Measurements from ENCODE around the gene SSC4D.

The SSC4D gene

DNA sequence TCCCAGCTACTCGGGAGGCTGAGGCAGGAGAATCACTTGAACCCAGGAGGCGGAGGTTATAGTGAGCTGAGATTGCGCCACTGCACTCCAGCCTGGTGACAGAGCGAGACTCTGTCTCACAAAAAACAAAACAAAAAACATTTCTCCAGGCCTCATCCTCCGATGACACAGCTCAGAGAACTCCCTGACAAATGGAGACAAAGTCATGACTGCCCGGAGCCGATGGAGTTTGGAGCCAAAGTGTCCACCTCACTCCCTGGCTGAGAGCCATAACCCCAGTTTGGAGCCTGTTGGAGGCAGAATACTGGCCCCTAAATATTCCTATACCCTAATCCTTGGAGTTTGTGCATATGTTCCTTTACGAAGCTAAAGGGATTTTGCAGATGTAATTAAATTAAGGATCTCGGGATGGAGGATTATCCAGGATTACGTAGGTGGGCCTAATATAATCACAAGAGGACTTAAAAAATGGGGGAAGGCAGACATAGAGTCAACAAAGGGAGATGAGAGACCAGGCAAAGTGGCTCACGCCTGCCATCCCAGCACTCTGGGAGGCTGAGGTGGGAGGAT, 22.7 kb downstream of the SSC4D start:
- no peak overlapping the region for H3K4me3 ChIP-seq (ENCODE audit: control insufficient read depth, low read depth, low read length)
- no peak for DNase-seq (ENCODE audit: low read depth)
- TF ChIP-seq, protein P1, sequence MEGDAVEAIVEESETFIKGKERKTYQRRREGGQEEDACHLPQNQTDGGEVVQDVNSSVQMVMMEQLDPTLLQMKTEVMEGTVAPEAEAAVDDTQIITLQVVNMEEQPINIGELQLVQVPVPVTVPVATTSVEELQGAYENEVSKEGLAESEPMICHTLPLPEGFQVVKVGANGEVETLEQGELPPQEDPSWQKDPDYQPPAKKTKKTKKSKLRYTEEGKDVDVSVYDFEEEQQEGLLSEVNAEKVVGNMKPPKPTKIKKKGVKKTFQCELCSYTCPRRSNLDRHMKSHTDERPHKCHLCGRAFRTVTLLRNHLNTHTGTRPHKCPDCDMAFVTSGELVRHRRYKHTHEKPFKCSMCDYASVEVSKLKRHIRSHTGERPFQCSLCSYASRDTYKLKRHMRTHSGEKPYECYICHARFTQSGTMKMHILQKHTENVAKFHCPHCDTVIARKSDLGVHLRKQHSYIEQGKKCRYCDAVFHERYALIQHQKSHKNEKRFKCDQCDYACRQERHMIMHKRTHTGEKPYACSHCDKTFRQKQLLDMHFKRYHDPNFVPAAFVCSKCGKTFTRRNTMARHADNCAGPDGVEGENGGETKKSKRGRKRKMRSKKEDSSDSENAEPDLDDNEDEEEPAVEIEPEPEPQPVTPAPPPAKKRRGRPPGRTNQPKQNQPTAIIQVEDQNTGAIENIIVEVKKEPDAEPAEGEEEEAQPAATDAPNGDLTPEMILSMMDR (IDR thresholded peaks at IDR 0.05; ENCODE audit: control insufficient read depth, insufficient read depth, low read depth, low read length, missing control alignments), result no peak

GRCh38 chr7:76383089-76383944, 26.2 kb downstream of the SSC4D start:
- no peak for DNase-seq (ENCODE audit: low read depth)
- TF ChIP-seq, protein P1 (IDR thresholded peaks at IDR 0.05; ENCODE audit: control insufficient read depth, insufficient read depth, low read depth, low read length, missing control alignments), result no peak
- H3K4me3 ChIP-seq (ENCODE audit: control insufficient read depth, low read depth, low read length), result no peak overlapping the region

- TF ChIP-seq, protein P1 (IDR thresholded peaks at IDR 0.05; ENCODE audit: control insufficient read depth, insufficient read depth, low read depth, low read length, missing control alignments), result no peak
- DNase-seq (ENCODE audit: low read depth), result no peak
- H3K4me3 ChIP-seq (ENCODE audit: control insufficient read depth, low read depth, low read length), result no peak overlapping the region
Observed at GRCh38 chr7:76381814-76382213, 27.7 kb downstream of the SSC4D start.

DNA sequence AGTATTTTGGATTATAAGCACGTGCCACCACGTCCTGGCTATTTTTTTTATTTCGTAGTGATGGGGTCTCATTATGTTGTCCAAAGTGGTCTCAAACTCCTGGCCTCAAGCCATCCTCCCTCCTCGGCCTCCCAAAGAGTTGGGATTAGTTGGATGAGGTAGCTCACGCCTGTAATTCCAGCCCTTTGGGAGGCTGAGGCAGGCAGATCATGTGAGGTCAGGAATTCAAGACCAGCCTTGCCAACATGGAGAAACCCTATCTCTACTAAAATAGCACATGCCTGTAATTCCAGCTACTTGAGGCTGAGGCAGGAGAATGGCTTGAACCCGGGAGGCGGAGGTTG, 28.9 kb downstream of the SSC4D start:
- TF ChIP-seq, protein P1 (IDR thresholded peaks at IDR 0.05; ENCODE audit: control insufficient read depth, insufficient read depth, low read depth, low read length, missing control alignments), result no peak
- H3K4me3 ChIP-seq (ENCODE audit: control insufficient read depth, low read depth, low read length), result no peak overlapping the region
- DNase-seq (ENCODE audit: low read depth), result no peak

DNA sequence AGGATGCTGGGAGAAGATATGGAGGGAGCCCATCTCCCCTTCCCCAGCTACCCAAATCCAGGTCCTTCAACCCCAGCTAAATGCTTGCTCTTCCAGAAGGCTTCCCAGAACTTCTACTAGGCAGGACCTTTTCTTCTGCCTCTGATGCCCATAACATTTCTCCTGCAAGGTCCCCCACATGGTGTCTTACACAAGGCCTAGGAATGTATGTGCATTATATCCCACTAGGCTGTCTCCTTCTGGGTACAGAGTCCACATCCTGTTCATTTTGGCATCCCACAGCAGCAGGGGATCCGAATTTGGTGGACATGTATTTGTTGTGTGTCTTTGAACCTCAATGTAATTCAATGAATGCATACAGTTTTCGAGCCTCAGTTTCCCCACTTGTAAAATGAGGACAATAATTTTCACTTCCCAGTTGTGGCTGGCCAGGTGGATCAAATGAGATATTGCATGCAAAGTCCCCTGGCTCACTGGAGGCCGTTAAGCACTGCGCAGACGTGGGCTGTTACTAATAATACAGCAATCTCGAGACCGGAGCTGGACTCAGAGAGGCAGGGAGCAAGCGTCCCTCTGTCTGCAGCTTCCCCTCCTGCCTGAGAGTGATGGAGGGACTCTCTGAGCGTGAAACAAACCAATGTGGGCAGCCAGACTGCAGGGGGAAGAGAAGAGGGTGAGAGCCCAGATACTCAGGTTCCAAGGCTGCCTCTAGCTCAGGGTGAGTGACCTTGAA, 32.1 kb downstream of the SSC4D start:
- no peak for DNase-seq (ENCODE audit: low read depth)
- H3K4me3 ChIP-seq (ENCODE audit: control insufficient read depth, low read depth, low read length), result no peak overlapping the region
- TF ChIP-seq, protein P1 (IDR thresholded peaks at IDR 0.05; ENCODE audit: control insufficient read depth, insufficient read depth, low read depth, low read length, missing control alignments), result no peak

DNA sequence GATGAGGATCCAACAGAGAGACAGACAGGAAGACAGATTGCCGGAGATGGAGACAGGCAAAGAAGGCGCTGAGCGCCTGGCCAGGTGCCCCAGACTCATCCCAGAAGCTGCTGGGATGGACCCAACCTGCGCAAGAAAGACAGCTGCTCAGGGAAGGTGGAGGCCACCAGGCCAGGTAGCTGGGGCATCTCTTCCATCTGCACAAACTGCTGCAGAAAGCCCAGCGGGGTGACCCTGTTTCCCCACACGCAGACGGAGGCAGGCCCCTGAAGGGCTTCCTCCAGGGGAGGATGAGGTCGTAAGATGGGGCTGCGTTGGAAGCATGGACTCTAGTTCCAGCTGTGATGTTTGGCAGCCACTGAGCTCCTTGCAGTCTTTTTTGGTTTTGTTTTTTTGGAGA, 34.2 kb downstream of the SSC4D start:
- TF ChIP-seq, protein P1 (IDR thresholded peaks at IDR 0.05; ENCODE audit: control insufficient read depth, insufficient read depth, low read depth, low read length, missing control alignments), result no peak
- no peak for DNase-seq (ENCODE audit: low read depth)

More for the DNA sequence above, 34.2 kb downstream of the SSC4D start:
- no peak overlapping the region for H3K4me3 ChIP-seq (ENCODE audit: control insufficient read depth, low read depth, low read length)

Data from AG09309 (cell line).